Measurements from ENCODE around the gene PEDS1.
"Not testable (repeated sequence)": the region's sequence is repeated elsewhere in the genome, so short reads cannot be mapped to it uniquely, and the experiment has no call there.

The PEDS1 gene

DNA sequence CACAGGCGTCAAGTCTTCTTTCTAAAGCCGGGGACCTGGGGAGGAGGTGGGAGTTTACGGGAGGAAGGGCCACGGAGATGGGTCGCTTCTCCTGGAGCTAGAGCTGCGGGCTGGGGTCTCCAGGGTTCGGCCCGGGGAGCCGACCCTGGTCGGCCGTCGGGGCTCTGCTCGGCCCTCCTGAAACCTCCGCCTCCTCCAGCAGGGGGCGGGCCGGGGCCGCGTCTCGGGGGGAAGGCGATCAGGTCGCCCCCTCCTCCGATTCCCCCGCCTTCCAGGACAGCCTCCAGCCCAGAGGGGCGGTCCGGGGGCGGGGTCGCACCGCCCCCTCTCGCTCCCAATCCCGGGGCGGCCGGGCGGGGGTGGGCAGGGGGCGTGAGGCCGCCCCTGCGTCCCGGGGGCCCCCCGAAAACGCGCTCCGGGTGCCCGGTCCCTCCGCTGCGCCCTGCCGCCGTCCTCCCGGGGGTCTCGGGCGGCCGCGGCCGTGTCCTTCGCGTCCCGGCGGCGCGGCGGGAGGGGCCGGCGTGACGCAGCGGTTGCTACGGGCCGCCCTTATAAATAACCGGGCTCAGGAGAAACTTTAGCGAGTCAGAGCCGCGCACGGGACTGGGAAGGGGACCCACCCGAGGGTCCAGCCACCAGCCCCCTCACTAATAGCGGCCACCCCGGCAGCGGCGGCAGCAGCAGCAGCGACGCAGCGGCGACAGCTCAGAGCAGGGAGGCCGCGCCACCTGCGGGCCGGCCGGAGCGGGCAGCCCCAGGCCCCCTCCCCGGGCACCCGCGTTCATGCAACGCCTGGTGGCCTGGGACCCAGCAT is 36.9 kb upstream of the PEDS1 start, which contains the start of gene CEBPB:
Gene CEBPB, plus strand, starts transcription at position 580 of the 814 bp plus-strand sequence. Its CDS starts 204 bp downstream, at position 784.
- FAIRE-seq (no peak), DNase-seq (ENCODE audit: low spot score) (peak; percentile 99)

DNA sequence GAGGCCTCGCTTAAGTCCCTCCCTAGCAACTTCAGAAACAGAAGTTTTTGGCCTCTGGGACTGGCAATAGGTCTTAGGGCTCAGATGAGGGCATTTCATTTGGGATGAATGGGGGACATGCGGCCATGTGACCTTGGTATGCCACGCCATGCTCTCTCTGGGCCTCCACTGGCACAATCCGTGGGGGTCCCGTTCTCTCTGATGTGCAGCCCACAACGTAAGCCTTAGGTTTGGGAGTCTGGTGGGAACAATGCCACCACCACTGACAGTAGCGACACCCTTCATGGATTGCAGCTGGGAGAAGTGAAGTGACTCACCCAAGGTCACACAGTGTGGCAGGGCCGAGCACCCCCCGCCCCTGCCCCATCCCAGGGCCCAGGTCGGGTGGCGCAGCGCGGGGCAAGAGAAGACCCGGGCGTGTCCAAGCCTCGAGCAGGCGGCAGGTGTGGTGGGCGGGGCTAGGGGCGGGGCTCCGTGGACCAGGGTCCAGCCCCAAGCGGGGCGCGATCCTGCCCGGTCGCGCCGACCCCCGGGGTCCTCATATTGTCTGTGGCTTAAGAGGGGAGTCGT is 36.2 kb upstream of the PEDS1 start:
- FAIRE-seq = no peak
- DNase-seq (ENCODE audit: low spot score) = no peak

DNA sequence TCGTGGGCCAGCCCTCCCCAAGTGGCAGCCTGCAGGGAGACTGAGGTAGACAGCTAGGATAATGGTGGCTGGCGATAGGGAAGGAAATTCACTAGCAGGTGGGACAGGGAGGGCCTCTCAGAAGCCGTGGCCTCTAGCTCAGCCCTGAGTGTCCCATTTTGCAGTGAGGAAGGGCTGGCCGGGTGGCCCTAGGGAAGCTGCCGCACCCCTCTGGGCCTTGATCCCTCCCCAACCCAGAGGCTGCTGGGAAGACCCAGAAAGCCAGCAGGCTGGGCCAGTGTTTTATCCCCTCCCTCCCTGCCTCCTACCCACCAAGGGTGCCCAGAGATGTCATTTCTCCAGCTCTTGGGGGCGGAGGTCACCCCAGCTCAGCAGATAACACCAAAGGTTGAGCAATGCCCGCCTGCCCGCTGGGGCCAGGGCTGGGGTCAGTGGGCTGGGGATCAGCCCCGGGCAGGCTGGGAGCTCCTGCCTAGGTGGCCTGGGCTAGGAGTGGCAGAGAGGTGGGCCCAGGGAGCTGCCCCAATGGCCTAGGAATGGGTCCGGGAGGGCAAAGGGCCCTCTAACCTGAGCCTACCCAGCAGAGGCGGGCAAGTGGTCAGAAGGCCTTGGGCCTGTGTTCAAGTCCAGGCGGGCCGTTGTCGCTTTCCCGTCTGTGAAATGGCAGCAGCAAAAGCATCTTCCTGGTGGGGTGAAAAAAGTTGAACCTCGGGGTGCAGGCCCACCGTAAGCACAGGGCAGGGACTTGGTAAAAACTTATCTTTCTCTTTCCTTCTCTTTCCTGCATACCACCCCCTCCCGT is 35.6 kb upstream of the PEDS1 start:
- FAIRE-seq (no peak), DNase-seq (ENCODE audit: low spot score) (no peak)

DNA sequence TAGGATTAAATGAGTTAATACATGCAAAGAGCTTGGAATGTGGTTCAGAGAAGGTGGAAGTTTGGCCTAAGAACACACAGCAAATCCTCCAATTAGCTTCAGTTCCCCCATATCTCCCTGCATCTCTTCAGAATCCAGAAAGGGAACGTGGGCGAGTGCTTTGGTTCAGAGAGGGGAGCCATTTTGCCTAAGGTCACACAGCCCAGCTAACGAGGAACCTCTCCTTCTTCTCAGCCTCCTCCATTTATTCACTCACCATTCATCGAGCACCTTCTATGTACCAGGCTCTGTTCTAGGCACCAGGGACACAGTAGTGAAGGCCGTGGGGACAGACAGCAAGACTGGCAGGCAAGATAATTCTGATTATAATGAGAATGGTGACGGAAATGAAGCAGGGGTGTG is 34.8 kb upstream of the PEDS1 start:
- FAIRE-seq (no peak), DNase-seq (ENCODE audit: low spot score) (no peak)

DNA sequence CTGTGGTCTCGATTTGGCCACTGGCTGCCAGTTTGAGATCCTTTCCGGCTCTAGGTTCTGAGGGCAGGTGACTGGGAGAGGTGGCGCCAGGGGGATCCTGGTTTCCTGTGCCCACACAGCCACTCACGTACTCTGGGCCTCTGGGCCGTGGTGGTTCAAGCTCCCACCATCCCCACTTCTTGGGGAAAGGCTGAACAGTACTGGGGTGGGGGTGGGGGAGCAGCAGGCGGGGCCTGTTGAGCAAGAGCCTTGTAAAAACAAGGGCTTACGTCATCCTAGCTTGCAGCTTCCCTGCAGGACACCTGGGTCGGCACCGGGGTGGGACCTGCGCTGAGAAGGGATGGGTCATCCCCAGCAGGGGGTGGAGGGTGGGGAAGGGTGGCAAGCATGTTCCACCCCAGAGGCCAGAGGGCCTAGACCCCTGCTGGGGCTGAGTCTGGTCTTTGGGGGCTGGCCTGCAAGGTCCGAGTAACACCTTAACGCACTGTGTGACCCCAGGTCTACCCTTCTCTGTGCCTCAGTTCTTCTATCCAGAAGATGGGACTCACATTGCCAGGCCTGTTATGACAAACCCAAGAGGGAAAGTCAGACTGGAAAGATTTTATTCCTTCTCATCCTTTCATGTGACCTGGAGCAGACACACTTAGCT is 34.0 kb upstream of the PEDS1 start:
- no peak for DNase-seq (ENCODE audit: low spot score)
- FAIRE-seq = no peak

DNA sequence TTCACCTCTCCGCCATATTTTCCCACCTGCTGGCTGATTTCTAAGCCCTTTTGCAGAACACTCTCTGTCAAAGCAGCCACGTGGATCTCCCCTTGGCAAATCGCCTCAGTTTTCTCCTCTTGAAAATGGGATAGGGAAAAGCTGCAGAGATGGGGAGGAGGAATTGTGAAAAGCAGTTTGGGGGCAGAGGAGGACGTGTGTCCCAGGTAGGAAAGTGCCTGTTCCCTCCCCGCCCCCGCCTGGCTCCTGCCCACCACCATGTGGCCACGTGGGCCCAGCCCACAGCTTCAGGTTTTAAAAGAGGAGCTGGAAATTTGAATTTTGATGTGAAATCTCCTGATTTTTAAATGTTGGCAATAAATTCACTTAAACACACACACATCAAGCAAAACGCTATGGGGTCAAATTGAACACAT is 33.5 kb upstream of the PEDS1 start:
- FAIRE-seq (no peak), DNase-seq (ENCODE audit: low spot score) (no peak)

DNA sequence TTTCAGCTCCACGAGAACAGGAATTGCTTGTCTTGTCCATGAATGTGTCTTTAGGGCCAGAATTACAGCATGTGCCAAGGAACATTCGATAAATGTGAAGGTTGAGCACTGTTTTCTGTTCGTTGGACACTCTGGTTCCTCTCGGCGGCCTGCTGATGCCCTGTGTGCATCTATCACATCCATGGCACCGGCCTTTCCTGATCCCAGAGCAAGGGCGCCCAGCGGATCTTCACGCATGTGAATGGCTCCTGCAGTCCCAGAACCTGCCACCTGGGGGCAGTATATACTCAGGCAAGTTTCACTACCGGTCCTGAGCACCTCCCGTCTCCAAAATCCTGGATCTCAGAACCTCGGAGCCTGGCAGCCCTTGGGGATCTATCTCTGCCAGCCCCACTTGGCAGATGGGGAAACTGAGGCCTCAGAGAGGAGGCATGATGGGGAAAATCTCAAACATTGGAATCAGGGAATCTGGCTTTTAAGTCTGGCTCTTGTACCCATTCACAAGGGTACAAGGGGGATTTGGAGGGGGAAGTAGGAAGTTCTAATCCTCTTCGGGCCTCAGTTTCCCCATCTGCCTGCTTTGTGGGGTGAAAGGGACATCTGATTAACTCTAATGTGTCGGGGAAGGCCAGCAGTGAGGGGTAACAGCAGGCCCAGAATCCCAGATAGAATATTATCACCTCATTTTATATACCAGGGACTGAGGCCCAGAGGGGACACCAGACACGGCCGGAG is 32.8 kb upstream of the PEDS1 start:
- DNase-seq (ENCODE audit: low spot score) = peak; percentile 87
- peak; percentile 72 for FAIRE-seq

DNA sequence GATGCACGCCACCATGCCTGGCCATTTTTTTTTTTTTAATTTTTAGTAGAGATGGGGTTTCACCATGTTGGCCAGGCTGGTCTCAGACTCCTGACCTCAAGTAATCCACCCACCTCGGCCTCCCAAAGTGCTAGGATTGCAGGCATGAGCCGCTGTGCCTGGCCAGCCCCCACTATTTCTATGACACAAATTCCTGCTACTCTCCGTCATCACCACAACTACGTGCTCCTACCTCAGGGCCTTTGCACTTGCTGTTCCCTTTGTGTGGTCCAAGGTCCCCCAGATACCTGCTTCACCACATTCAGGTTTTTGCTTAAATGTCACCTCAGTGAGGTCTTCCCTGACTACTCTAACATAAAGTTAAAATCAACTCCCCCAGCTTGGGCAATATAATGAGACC is 31.9 kb upstream of the PEDS1 start:
- no peak for DNase-seq (ENCODE audit: low spot score)
- FAIRE-seq = no peak

DNA sequence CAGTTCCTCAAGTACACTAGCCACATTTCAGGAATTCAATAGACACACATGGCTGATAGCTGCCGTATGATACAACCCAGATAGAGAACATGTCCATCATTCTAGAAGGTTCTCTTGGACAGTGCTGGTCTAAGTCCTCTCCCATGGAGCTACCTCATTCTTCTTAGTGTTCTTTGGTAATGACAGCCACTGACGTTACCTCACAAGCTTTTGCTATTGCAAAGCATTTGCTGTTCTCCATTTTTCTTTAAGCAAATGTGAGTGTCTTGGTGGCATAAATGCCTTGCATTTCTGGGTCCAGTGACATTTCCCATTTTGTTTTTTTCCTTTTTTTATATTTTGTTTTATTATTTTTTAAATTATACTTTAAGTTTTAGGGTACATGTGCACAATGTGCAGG is 28.8 kb upstream of the PEDS1 start:
- DNase-seq (ENCODE audit: low spot score) (no peak), FAIRE-seq (no peak)

DNA sequence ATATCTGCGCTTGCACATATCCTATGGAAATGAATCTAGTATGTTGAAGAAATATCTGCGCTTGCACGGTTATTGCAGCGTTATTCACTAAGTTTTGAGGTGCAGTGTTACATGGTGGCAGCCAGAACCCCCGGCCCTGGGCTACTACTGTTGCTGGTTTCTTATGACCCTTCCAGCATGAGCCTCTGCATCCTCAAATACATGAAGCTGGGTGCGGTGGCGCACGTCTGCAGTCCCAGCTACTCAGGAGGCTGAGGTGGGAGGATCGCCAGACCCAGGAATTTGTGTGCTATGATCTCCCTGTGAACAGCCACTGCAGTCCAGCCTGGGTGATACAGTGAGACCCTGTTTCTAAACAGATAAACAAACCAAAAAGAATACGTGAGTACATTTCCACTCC is 27.8 kb upstream of the PEDS1 start:
- DNase-seq (ENCODE audit: low spot score) (no peak), FAIRE-seq (no peak)

DNA sequence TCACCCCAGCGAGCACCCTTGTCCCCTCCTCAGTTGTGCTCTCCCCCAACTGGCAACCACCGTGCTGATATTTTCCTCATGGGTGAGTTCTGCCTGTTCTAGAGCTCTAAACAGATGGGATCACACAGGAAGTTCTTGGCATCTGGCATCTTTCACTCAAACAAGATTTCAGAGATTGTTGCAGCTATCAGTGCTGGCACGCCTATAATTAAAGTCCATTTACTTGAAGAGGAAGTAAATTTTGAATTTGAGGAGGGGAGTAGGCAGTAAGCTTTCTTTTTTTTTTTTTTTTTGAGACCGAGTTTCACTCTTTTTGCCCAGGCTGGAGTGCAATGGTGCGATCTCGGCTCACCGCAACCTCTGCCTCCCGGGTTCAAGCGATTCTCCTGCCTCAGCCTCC is 25.1 kb upstream of the PEDS1 start:
- FAIRE-seq; DNase-seq (ENCODE audit: low spot score): not testable (repeated sequence)

DNA sequence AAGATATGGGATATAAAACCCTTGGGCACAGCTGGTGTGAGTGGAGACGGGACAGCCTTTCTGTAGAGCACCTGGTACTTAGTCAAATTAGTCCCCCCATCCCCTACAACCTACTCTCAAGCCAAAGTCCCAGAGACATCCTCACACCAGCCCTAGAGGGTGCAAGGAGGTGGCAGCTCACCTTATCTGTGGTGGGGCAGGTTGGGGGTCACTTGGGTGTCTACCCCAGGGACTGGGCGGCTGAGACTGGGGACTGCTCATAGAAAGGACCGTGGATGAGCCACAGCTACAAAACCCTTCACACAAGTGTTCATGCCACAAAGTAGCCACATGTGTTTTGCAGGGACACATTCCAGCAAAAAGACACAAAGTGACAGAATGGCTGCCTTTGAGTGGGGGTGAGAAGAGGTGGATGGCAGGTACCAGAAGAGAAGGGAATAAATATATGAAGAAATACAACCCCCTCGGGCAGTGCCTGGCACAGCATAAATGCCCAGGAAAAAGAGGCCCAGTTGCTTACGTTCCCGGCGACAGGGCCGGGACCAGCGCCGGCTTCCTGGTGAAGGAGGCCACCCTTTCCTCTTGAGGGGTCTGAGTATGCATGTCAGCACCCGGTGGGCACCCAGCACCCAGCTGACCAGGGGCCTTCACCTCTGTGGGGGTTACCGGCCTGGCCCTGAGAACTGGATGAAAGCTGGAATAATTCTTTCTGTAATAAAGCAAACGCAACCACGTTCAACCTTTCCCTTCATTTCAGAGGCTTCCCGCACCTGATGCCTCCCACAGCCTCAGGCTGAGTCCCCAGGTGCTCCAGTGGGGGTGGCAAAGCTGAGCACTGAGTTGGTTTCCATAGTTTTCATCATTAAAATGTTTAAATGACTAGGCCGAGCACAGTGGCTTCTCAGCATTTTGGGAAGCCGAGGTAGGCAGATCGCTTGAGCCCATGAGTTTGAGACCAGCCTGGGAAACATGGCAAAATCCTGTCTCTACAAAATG is 22.7 kb upstream of the PEDS1 start:
- DNase-seq (ENCODE audit: low spot score) = no peak
- FAIRE-seq = no peak

DNA sequence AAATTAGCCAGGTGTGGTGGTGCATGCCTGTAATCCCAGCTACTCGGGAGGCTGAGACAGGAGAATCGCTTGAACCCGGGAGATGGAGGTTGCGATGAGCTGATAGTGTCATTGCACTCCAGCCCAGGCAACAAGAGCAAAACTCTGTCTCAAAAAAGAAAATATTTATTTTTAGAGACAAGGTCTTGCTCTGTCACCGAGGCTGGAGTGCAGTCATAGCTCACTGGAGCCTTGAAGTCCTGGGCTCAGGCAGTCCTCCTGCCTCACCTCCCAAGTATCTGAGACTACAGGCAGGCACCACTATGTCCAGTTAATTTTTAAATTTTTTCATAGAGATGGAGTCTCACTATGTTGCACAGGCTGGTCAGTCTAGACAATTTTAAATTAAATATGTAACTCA is 20.9 kb upstream of the PEDS1 start:
- no peak for FAIRE-seq

DNA sequence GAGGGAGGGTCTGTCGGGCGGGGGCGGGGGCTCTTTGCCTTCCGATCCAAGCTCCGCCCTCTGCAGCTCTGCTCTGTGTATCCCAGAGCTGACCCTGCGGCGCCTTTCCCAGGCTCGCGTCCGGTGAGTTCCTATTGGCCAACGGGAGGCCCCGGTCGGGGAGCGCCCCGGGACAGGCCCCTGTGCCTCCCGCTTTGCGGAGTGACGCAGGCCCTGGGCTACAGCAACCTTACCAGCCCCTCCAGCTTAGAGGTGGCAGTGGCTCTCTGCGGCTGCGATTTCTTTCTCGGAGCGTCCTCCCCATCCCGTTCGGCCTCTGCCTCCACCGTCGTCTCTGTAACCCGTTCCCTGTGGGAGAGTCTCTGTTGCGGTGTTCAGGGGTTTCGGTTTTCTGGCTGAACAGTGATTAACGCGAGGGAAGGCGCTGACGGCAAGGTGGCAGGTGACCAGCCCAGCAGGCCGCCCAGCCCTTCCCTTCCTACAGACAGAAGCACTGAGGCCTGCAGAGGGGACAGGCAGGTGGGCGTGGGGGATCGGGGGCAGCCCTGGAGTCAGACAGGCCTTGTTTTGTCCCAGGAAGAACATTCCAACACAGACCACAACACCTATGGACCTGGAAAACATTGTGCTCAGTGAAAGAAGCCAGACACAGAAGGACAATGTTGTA is 19.0 kb upstream of the PEDS1 start:
- no peak for FAIRE-seq
- DNase-seq (ENCODE audit: low spot score) = no peak

More for the DNA sequence above, 20.9 kb upstream of the PEDS1 start:
- DNase-seq (ENCODE audit: low spot score) = no peak

DNA sequence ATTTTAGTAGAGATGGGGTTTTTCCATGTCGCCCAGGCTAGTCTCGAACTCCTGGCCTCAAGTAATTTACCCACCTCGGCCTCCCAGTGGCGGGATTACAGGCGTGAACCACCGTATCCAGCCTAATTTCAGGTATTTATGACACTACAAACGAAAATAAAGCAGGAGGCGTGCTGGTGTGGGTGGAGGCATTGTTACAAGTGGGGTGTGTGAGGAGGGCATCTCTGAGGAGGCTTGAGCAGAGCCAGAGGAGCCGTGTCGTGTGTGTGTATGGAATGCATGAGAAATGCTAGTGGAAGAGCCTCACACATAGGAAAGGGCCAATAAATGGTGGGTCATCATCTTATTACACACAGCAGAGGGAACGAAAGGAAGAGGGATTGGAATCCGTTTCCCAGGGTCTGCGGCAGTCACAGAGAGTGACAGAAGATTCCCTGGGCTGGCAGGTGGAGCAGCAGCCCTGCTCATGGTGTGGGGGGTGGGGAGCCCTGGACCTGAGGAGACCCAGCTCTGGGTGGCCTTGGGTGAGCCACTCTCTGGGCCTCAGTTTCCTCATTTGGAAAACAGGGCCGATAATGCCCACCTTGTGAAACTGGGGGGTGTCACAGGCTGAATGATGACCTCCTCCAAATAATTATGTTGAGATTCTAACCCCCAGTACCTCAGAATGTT is 17.2 kb upstream of the PEDS1 start:
- DNase-seq (ENCODE audit: low spot score) = no peak
- FAIRE-seq = no peak

DNA sequence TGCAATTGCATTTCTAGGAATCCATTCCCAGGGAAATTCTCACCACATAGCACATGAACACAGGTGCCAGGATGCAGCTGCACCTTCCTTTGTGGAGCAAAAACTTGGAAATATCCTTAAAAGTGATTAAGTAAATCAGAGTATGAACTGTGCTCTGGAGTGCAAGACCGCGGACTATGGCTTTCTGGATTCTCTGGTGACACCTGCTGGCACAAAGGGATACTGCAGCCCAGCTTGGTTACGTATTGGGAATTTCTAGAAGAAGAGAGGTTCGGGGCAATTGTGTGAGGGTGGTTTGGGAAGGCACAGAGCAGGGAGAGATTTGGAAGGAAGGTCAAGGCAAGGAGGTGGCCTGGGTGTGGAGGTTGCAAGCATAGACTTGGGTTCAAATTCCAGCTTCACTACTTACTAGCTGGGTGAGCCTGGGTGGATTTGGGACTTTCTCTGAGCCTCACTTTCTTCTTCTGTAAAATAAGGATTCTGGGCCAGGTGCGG is 15.9 kb upstream of the PEDS1 start:
- peak; percentile 81 for DNase-seq (ENCODE audit: low spot score)
- no peak for FAIRE-seq

DNA sequence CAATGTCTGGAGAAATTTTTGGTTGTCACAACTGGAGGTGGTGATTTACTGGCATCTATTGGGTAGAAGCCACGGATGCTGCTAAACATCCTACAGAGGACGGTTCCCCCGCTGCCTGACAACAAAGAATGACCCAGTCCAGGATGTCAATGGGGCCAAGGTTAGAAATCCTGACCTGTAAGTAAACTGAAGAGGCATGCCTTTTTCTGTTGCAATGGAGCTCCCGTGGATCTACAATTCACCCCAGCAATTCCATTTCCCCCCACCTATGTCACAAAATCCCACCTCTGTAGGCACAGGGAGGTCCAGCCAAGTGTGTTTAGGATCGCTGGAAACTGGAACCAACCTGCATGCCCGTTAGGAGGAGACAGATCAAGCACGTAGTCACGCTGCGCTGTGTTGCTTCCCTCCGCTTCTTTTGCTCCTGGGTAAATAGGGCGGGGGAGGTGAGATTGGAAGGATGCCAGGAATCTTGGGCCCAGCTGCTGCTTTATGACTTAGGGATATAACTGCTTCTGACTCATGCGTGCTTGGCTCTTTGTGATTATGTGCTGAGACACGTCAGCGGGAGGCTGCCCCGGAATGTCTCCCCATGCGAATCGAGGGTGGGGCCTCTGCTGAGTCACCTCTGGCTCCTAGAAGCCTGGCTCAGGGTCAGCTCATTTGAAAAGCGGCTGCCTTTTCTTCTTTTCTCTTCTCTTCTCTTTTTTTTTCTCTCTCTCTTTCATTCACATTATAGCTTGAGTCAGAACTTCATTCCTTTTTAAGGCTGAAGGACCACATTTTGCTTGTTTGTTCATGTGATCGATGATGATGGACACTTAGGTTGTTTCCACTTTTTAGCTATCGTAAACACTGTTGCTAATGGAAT is 12.4 kb upstream of the PEDS1 start:
- FAIRE-seq (peak; percentile 83), DNase-seq (ENCODE audit: low spot score) (peak; percentile 100)

Data from urothelium cell line (cell line).